ENCODE data around the gene LRRC36. TPM values are rescaled to one million over a fixed set of nuclear protein-coding genes. Genes with fewer than 3 reads are reported as not detected.

The LRRC36 gene
- total and polyA plus RNA-seq, 10 of the 15 experiments (the other 5 are each of a cell fraction or from before 2014, with no cell fraction given) = 0.45 to 2.0 (median 0.75) TPM; not detected in 1

- TF ChIP-seq PRDM15 (CRISPR knock-in tag; IDR thresholded peaks at IDR 0.05) (no peak), GABPA (IDR thresholded peaks at IDR 0.05; ENCODE audit: low read depth) (no peak), POLR2AphosphoS2 (IDR thresholded peaks at IDR 0.05; ENCODE audit: low read depth, low read length) (no peak), CREB1 (IDR thresholded peaks at IDR 0.05; ENCODE audit: low read depth) (peak; percentile 64; the same call in 1 of the 2 replicates), NR2C1 (IDR thresholded peaks at IDR 0.05) (no peak), LARP7 (IDR thresholded peaks at IDR 0.05) (peak; percentile 76), KDM1A (IDR thresholded peaks at IDR 0.05; ENCODE audit: borderline replicate concordance) (no peak), ZNF274 (IDR thresholded peaks at IDR 0.05; ENCODE audit: insufficient read depth, insufficient read length) (no peak), HDAC2 (IDR thresholded peaks at IDR 0.05) (no peak), EED (IDR thresholded peaks at IDR 0.05; ENCODE audit: low read depth) (no peak), ZNF592 (IDR thresholded peaks at IDR 0.05) (no peak), BCL3 (IDR thresholded peaks at IDR 0.05; ENCODE audit: borderline replicate concordance, insufficient read depth, low read depth, low read length, poor library complexity, severe bottlenecking) (no peak), SREBF1 (IDR thresholded peaks at IDR 0.05; ENCODE audit: low read length) (no peak), TBL1XR1 (IDR thresholded peaks at IDR 0.05; ENCODE audit: low read depth, low read length) (no peak), IRF5 (IDR thresholded peaks at IDR 0.05; ENCODE audit: borderline replicate concordance) (no peak), CTCF (IDR thresholded peaks at IDR 0.05 in 2 of 3, conservative IDR thresholded peaks at IDR 0.05 in 1 of 3; ENCODE audit: control insufficient read depth in 2 of 3, extremely low read depth in 1 of 3, insufficient read depth in 1 of 3, low read depth in 3 of 3, low read length in 3 of 3) (peak; percentile 44 to 60 (median 48); a peak in 5 of 6 replicates)
Measured at GRCh38 chr16:67415872-67416793, 89.5 kb downstream of the LRRC36 start, which contains the start of gene ZDHHC1 (continued).
